Measurements from ENCODE around the gene CMIP.
"Not testable (repeated sequence)": the region's sequence is repeated elsewhere in the genome, so short reads cannot be mapped to it uniquely, and the experiment has no call there.

Gene CMIP

GRCh38 chr16:81732699-81733098 lies 288.1 kb downstream of the CMIP start:
- no peak for DNase-seq

- DNase-seq: no peak
Observed at GRCh38 chr16:81733295-81733694, 288.7 kb downstream of the CMIP start.

DNA sequence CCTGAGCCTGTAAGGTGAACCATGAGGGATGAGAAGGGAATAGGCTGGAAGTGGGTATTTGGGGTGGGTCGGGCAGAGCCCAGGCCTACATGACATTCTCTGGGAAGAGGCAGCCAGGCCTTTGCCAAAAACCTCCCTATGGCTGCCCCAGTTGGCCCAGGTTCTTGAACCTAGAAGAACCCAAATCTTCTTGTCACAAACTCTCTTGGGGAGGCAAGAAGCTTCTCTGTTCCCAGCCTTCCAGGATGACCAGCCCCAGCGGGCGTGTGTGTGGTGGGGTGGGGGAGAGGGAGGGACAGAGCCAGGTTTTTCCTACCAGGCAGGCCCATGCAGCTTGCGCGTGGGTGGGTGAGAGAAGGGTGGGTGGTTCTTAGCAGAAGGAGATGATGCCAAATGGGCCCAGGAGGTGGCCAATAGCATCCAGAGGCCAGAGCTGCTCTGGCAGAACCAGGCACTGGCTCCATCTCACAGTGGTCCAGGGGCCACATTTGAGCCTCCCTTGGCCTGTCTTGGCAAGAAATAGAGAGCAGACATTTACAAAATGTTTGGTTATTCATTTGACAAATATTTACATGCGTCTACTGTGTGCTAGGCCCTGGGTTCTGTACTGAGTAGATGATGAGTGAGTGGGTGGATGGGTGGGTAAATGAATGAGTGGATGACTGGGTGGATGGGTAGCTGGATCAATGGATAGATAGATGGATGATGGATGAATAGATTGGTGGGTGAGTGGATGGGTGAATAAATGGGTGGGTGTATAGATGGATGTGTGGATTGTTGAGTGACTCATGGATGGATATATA lies 290.2 kb downstream of the CMIP start:
- no peak for DNase-seq

- peak; percentile 79 for DNase-seq
Observed at GRCh38 chr16:81737885-81738536, 293.4 kb downstream of the CMIP start.

GRCh38 chr16:81738783-81739496 lies 294.3 kb downstream of the CMIP start:
- DNase-seq: no peak

DNA sequence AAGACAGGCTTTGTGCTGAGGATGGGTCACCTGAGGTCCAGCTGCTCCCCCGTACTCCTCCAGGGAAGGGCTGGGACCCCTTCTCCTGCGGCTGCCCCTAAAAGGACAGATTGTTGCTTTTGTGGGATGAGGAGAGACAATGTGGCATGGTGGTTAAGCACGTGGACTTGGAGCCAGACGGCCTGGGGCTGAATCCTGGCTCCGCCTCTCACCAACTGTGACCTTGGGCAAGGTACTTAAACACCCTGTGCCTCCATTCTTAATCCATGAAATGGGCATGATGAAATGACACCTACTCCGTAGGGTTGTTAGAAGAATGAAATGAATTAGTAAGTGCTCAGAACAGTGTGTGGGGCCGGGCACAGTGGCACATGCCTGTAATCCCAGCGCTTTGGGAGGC lies 294.9 kb downstream of the CMIP start:
- DNase-seq: no peak

GRCh38 chr16:81740169-81740568 lies 295.6 kb downstream of the CMIP start:
- no peak for DNase-seq

DNA sequence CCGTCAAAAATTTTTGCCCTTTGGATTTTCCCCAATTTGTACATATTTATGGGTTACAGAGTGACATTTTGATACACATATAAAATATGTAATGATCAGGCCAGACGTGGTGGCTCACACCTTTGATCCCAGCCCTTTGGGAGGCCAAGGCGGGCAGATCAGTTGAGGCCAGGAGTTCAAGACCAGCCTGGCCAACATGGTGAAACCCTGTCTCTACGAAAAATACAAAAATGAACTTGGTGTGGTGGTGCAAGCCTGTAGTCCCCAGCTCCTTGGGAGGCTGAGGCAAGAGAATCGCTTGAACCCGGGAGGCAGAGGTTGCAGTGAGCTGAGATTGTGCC lies 296.8 kb downstream of the CMIP start:
- DNase-seq: not testable (repeated sequence)

DNA sequence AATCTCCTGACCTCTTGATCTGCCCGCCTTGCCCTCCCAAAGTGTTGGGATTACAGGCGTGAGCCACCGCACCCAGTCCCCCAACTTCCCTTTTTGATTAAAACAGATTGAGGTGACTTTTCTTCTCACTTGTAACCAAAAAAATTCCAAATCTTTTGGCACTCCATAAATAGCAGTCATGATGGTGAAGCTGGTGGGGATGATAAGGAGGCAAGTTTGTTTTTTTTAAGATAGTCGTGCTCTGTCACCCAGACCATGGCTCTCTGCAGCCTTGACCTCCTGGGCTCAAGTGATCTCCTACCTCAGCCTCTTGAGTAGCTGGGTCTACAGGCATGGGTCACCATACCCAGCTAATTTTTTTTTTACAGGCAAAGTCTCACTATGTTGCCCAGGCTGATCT lies 299.8 kb downstream of the CMIP start:
- DNase-seq: no peak

DNA sequence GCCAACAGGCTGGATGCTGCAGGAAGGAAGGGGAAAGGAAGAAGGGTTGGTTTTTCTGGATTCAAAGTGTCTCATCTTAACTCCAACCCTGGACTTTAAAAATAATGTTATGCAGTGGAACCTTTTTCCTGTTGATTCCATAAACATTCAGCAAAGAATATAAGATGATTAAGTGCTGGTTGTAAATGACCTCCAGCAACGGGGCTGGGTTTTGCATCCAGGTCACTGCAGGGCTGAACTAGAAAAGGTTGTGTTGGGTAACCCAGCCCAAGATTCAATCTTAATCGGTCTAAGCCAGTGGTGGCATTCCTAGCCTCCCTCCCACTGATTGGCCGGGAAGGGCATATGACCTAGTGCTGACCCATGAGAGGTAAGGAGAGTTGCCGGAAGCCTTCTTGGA lies 300.3 kb downstream of the CMIP start:
- no peak for DNase-seq

- DNase-seq: peak; percentile 62
Observed at GRCh38 chr16:81745704-81746558, 301.3 kb downstream of the CMIP start.

- DNase-seq: no peak
Observed at GRCh38 chr16:81746566-81746965, 302.0 kb downstream of the CMIP start.

DNA sequence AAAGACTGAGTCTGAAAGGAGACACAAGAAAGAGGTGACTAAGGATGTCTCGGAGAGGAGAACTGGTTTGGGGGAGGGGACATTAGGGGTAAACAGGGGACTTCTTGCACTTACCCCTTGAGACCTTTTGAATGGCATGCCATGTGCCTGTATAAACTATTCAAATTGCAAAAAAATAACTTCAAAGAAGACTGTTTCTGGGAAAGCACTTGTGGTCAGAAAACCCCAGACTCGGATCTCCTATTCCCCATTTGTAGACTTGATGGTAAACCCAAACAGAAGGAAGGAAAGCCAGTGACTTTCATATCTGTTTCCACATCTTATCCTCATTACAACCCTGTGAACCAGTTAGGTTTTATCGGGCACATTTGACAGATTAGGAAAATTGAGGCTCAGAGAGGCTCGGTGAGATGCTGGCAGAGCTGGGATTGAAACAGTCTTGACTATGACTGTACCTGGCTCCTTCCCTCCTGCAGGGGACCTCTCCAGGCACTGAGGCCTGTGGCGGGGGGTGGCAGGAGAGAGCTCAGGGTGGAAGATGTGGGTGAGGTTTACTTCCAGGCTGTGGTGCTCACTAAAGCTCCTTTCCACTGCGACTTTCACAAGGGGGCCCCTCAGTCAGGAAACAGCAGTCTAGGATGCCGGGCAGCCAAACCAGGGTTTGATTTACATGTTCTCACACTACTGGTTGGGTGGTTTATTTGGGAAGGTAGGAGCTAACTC lies 304.0 kb downstream of the CMIP start:
- no peak for DNase-seq

- DNase-seq: no peak
Observed at GRCh38 chr16:81752225-81752875, 307.7 kb downstream of the CMIP start.

DNA sequence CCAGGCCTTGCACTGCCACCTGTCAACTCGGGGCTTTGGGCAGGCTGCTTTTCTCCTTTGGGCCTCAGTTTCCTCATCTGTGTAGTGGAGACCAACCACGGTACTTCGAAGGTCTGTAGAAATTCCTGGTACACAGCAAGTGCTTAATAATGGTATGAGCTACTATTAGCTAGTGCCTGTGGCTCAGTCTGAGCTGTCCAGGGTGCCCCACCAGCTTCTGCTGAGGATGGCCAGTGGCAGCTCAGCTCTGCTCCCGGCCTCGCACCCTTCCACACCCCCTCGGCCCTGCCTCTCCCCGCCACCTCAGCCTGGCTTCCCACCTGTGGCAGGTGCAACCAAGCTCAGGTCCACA lies 308.2 kb downstream of the CMIP start:
- no peak for DNase-seq

GRCh38 chr16:81754858-81755257 lies 310.2 kb downstream of the CMIP start:
- no peak for DNase-seq

DNA sequence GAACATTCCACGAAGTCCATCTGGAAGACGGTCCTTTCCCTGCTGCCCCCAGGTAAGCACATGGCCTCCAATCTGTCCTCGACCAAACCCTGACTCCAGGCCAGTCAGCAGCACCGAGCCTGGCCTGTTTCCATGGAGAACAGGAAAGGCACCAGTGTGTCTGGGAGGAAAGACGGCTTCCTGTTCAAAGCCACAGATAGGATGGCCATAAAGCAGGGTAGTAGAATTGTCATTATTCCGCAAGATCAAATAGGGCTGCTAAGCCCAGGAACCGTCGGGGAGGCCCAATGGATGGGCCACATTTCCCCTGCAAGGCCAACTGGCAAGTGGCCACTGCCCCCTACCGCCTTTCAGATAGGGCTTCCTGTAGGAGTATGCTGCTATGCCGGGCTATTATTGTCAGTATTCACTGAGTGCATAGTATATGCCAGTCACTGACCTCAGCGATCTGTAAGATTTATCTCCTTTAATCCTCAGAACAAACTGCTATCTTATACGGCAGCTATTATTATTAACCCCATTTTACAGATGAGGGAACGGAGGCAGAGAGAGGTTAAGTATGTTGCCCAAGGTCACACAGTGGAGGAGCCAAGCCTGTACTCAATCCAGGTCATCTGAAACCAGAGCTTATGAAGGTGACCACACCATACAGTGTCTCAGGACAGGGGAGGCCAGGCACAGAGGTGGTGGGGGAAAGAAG lies 311.5 kb downstream of the CMIP start:
- DNase-seq: no peak

DNA sequence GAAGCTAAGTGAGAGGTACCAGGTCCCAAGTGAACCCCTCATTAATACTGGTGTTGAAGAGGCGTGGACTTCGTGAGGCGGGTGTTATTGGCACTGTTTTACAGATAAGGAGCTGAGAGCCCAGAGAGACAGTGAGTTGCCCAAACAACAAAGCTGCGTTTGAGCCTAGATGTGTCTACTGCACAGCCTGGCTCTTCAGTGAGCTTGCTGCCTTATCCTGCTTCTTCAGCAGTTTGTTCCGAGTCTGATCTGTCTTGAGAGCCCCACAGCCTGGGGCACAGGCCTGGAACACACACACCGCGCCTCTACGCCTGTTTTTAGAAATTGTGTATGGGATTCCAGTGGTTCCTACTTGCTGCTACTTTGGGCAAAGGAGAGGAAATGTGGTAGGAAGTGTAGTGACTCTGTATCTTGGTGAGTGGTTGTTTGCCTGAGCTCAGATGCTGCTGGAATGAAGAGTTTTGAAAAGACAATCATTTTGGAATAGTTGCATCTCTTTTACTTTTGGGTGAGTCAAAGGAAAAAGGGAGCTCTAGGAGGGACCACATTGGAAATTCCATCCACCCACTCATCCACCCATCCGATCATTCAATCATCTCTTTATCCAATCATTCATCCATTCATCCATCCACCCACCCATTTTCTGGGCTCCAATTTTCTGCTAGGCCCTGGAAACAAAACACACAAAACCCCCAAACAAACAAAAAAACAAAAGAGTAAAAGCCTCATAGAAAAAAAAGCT lies 312.2 kb downstream of the CMIP start:
- no peak for DNase-seq

GRCh38 chr16:81758376-81758775 lies 313.8 kb downstream of the CMIP start:
- no peak for DNase-seq
